H1 (cell line): Measurements from ENCODE around the gene CCDC82. TPM values are rescaled to one million over a fixed set of nuclear protein-coding genes. Genes with fewer than 3 reads are reported as not detected.

Experiments
- CTCF ChIA-PET: fragments of 300-600 bp; sonication (Branson Sonifier 250); formaldehyde crosslinking; loops from one replicate; lab custom pipeline; 2021; ENCODE audit not compliant: partially characterized antibody; lab: Charles Lee
- POLR2A ChIA-PET: fragments of 300-600 bp; sonication (Branson Sonifier 250); formaldehyde crosslinking; loops from one replicate; lab custom pipeline; 2021; ENCODE audit warnings: inconsistent platforms; ENCODE audit not compliant: partially characterized antibody; lab: Charles Lee
- DNase-seq, 2 experiments: peaks; one replicate each; pipeline versions ENCODE4 v3.0.0 to v3.0.0-alpha.2; 2010 to 2022; ENCODE audit warnings: low spot score in 2 of 2, low read depth in 1 of 2, mixed read lengths in 1 of 2
- FAIRE-seq: peaks from 2 replicates; lab custom pipeline; 2011; peaks lifted over from hg19 to GRCh38; lab: Jason Lieb, UNC
- H2AFZ ChIP-seq: 2 replicates; pipeline ENCODE4 v1.8.1; 2012; ENCODE audit warnings: low read length, inconsistent platforms
- H2AK5ac ChIP-seq: 2 replicates; pipeline ENCODE4 v1.6.1; 2013; ENCODE audit warnings: low read depth, low read length
- H2BK120ac ChIP-seq: replicated peaks from 2 replicates; pipeline ENCODE3; 2013; ENCODE audit warnings: low read depth, low read length, inconsistent platforms
- H2BK12ac ChIP-seq: 2 replicates; pipeline ENCODE4 v1.6.1; 2013; ENCODE audit warnings: low read depth, low read length
- H2BK15ac ChIP-seq: 2 replicates; pipeline ENCODE4 v1.6.1; 2013; ENCODE audit warnings: low read length
- H2BK20ac ChIP-seq: 2 replicates; pipeline ENCODE4 v1.6.1; 2013; ENCODE audit warnings: low read length
- H2BK5ac ChIP-seq: 2 replicates; pipeline ENCODE4 v1.6.1; 2013; ENCODE audit warnings: low read depth, low read length
- H3K14ac ChIP-seq: 2 replicates; pipeline ENCODE4 v1.6.1; 2013; ENCODE audit warnings: inconsistent platforms; ENCODE audit not compliant: insufficient read length
- H3K18ac ChIP-seq: 2 replicates; pipeline ENCODE4 v1.6.1; 2013; ENCODE audit warnings: low read length; ENCODE audit errors: extremely low read depth
- H3K23ac ChIP-seq: 2 replicates; pipeline ENCODE4 v1.6.1; 2013; ENCODE audit warnings: inconsistent platforms; ENCODE audit not compliant: insufficient read length
- H3K23me2 ChIP-seq: 2 replicates; pipeline ENCODE4 v1.6.1; 2013; ENCODE audit warnings: low read depth, low read length
- H3K27ac ChIP-seq: 2 replicates; pipeline ENCODE4 v1.6.1; 2011; ENCODE audit warnings: low read depth, low read length, inconsistent platforms
- H3K27me3 ChIP-seq, 4 experiments: replicated peaks in 1 of 4; 1 replicate in 1 of 4; 2 replicates in 3 of 4; pipeline versions ENCODE4 v1.6.1 to v1.8.1; 2011 to 2013; ENCODE audit warnings: low read length in 3 of 4, mild to moderate bottlenecking in 3 of 4, inconsistent platforms in 2 of 4, mixed read lengths in 2 of 4, moderate library complexity in 1 of 4; ENCODE audit not compliant: control insufficient read depth in 3 of 4, insufficient read depth in 3 of 4; ENCODE audit errors: extremely low read depth in 1 of 4
- H3K36me3 ChIP-seq, 4 experiments: 2 replicates each; pipeline versions ENCODE4 v1.6.1 to v1.8.1; 2011 to 2013; ENCODE audit warnings: mild to moderate bottlenecking in 4 of 4, low read length in 3 of 4, moderate library complexity in 2 of 4, control low read depth in 1 of 4, inconsistent platforms in 1 of 4; ENCODE audit not compliant: insufficient read depth in 4 of 4, control insufficient read depth in 2 of 4
- H3K4ac ChIP-seq: replicated peaks from 2 replicates; pipeline ENCODE3; 2013; ENCODE audit warnings: low read length, low read depth, mixed read lengths, inconsistent platforms; ENCODE audit not compliant: insufficient read length
- H3K4me1 ChIP-seq, 4 experiments: replicated peaks in 1 of 4; 1 replicate in 1 of 4; 2 replicates in 3 of 4; pipeline versions ENCODE4 v1.6.1 to v1.8.1; 2011 to 2013; ENCODE audit warnings: low read length in 3 of 4, inconsistent platforms in 2 of 4, mixed read lengths in 1 of 4; ENCODE audit not compliant: insufficient read depth in 4 of 4, control insufficient read depth in 3 of 4
- H3K4me2 ChIP-seq, 2 experiments: 2 replicates each; pipeline versions ENCODE4 v1.6.1 to v1.8.1; 2011 to 2013; ENCODE audit warnings: low read depth in 2 of 2, low read length in 2 of 2, control low read depth in 1 of 2, inconsistent platforms in 1 of 2, mild to moderate bottlenecking in 1 of 2; ENCODE audit not compliant: insufficient read depth in 1 of 2
- H3K4me3 ChIP-seq, 4 experiments: fragments of 200-600, 300-600 bp in 1 of 4; sonication (generic), shearing (Covaris generic), sonication (Bioruptor Twin) in 1 of 4; 2 replicates each; pipeline versions ENCODE4 v1.5.1 to v1.8.1; 2011 to 2016; ENCODE audit warnings: low read length in 4 of 4, low read depth in 3 of 4, control low read depth in 2 of 4, inconsistent platforms in 2 of 4, mild to moderate bottlenecking in 2 of 4, mixed read lengths in 1 of 4, moderate library complexity in 1 of 4; ENCODE audit not compliant: insufficient read depth in 2 of 4; ENCODE audit errors: extremely low read depth in 1 of 4
- H3K56ac ChIP-seq: replicated peaks from 2 replicates; pipeline ENCODE3; 2013; ENCODE audit warnings: low read depth, mild to moderate bottlenecking, mixed read lengths, low read length, inconsistent platforms; ENCODE audit not compliant: insufficient read length
- H3K79me1 ChIP-seq: 2 replicates; pipeline ENCODE4 v1.6.1; 2013; ENCODE audit warnings: low read depth, low read length, control low read depth
- H3K79me2 ChIP-seq, 2 experiments: 2 replicates each; pipeline versions ENCODE4 v1.6.1 to v1.8.1; 2012 to 2013; ENCODE audit warnings: low read length in 2 of 2, mild to moderate bottlenecking in 2 of 2, inconsistent platforms in 1 of 2; ENCODE audit not compliant: insufficient read depth in 2 of 2, control insufficient read depth in 1 of 2
- H3K9ac ChIP-seq, 4 experiments: replicated peaks in 1 of 4; 1 replicate in 1 of 4; 2 replicates in 3 of 4; pipeline versions ENCODE4 v1.6.1 to v1.8.1; 2011 to 2013; ENCODE audit warnings: low read depth in 3 of 4, low read length in 3 of 4, control low read depth in 2 of 4, mild to moderate bottlenecking in 2 of 4, moderate library complexity in 2 of 4, inconsistent platforms in 1 of 4; ENCODE audit errors: extremely low read depth in 1 of 4
- H3K9me3 ChIP-seq, 2 experiments: 2 replicates each; pipeline versions ENCODE4 v1.6.1 to v1.8.1; 2012 to 2013; ENCODE audit warnings: mild to moderate bottlenecking in 2 of 2, moderate library complexity in 2 of 2, control low read depth in 1 of 2, inconsistent platforms in 1 of 2, low read depth in 1 of 2, low read length in 1 of 2, mixed read lengths in 1 of 2; ENCODE audit not compliant: insufficient read depth in 2 of 2
- H4K20me1 ChIP-seq, 2 experiments: replicated peaks in 1 of 2; 2 replicates each; pipeline versions ENCODE3 to v1.8.1; 2011 to 2013; ENCODE audit warnings: inconsistent platforms in 2 of 2, low read length in 2 of 2, mild to moderate bottlenecking in 1 of 2; ENCODE audit not compliant: insufficient read depth in 2 of 2, control insufficient read depth in 1 of 2
- H4K5ac ChIP-seq: 2 replicates; pipeline ENCODE4 v1.6.1; 2013; ENCODE audit warnings: low read length, low read depth, mixed read lengths, inconsistent platforms; ENCODE audit not compliant: insufficient read length
- H4K8ac ChIP-seq: 2 replicates; pipeline ENCODE4 v1.8.0; 2013; ENCODE audit warnings: mild to moderate bottlenecking, moderate library complexity, low read length, inconsistent platforms; ENCODE audit not compliant: insufficient read depth; ENCODE audit errors: extremely low read depth
- H4K91ac ChIP-seq: replicated peaks from 2 replicates; pipeline ENCODE3; 2013; ENCODE audit warnings: low read length, mixed read lengths, inconsistent platforms; ENCODE audit not compliant: insufficient read length
- CEBPB ChIP-seq: IDR thresholded peaks from 2 replicates; pipeline ENCODE4 v1.6.1; 2012; ENCODE audit warnings: low read depth, low read length
- CHD1 ChIP-seq: IDR thresholded peaks from 2 replicates; pipeline ENCODE4 v1.6.1; 2012; ENCODE audit warnings: low read depth, low read length, improper control_type of control experiment
- POU5F1 ChIP-seq: IDR thresholded peaks from 2 replicates; pipeline ENCODE4 v1.6.1; 2011; ENCODE audit warnings: low read depth, mild to moderate bottlenecking, low read length, moderate library complexity
- WGBS, 2 experiments: shearing (Covaris generic) in 1 of 2; methylation state at CpG; one replicate each; pipeline versions ENCODE4 v1.1.6 to v1.1.7; 2013 to 2015; ENCODE audit warnings: low lambda C conversion rate in 2 of 2, mixed read lengths in 2 of 2, inconsistent platforms in 1 of 2, low coverage in 1 of 2, missing lambda C conversion rate in 1 of 2; ENCODE audit not compliant: insufficient replicate concordance in 2 of 2, insufficient coverage in 1 of 2, insufficient read length in 1 of 2; ENCODE audit errors: extremely low coverage in 1 of 2, missing lambda C conversion rate in 1 of 2; 5-methylcytosine and 5-hydroxymethylcytosine counted together
- polyA plus RNA-seq, 7 experiments: library from polyadenylated mRNA; depleted of rRNA in 3 of 7; stranded (reverse) in 5 of 7; unstranded in 2 of 7; fragments of >200 nt in 5 of 7; fragments of 200-250 nt in 2 of 7; gene quantifications; 1 replicate in 5 of 7; 2 replicates in 1 of 7; 4 replicates in 1 of 7; pipeline versions ENCODE4 v1.2.1 to v1.2.3, GENCODE V29; 2011 to 2013; ENCODE audit warnings: missing spikeins in 2 of 7, mixed read lengths in 2 of 7
- total RNA-seq: library from RNA; stranded (reverse); fragmentation: NEBNext Ultra II Directional; extraction: Animal tissue kit (Norgen Biotek cat#: 25700); gene quantifications from 2 replicates; pipeline ENCODE4 v1.2.1, GENCODE V29; 2021

Gene CCDC82
- total and polyA plus RNA-seq, 2 of the 8 experiments (the other 6 are each of a cell fraction or from before 2014, with no cell fraction given) = 6.0 to 15.2 TPM

DNA sequence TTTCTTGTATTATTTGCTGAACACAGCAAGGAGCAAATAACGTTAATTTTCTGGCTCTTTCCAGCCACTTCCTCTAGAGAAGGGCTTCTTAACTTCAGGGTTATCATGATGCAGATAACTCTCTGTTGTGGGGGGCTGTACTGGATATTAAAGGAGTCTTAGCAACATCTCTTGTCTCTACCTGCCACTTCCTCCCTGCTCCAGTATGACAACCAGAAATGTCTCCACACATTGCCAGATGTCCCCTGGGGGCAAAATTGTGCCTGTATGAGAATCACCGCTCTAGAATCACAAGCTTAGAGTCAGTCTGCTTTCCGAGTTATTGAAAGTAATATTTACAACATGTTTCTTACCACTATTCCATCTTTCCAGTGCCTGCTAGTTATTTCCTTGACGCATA, 6.9 kb upstream of the CCDC82 start:
- Histone ChIP-seq H2BK12ac (no peak overlapping the region), H2BK120ac (no peak overlapping the region), H3K14ac (no peak overlapping the region), H2BK20ac (no peak overlapping the region), H2AFZ (no peak overlapping the region), H3K27ac (no peak overlapping the region), H3K23me2 (no peaks in the 10 kb centered on the region), H4K91ac (no peak overlapping the region), H2AK5ac (no peak overlapping the region), H3K4me3 (no peak overlapping the region), H3K9ac (no peak overlapping the region), H3K4me1 (no peaks in the 10 kb centered on the region), H3K79me2 (no peaks in the 10 kb centered on the region), H3K36me3 (no peaks in the 10 kb centered on the region; a peak in 1 of 8 replicates), H3K27me3 (no peaks in the 10 kb centered on the region), H4K20me1 (no peaks in the 10 kb centered on the region), H3K4ac (no peak overlapping the region), H3K9me3 (no peaks in the 10 kb centered on the region; a peak in 1 of 4 replicates), H3K4me2 (no peak overlapping the region), H4K5ac (no peak overlapping the region), H3K56ac (no peak overlapping the region), H2BK15ac (no peak overlapping the region), H3K79me1 (no peaks in the 10 kb centered on the region), H4K8ac (no peak overlapping the region), H3K18ac (no peak overlapping the region), H3K23ac (no peak overlapping the region), H2BK5ac (no peak overlapping the region)
- DNase-seq (no peak), FAIRE-seq (no peak)
- POLR2A ChIA-PET = no interaction called here
- CTCF ChIA-PET = interaction anchor here (0.7 to 3.8 kb wide), 7 partner anchors 8 to 561 kb away, joined by 3 to 10 read pairs (median 3); no protein-coding TSS in a partner anchor
- 82% methylated on average over 4 of the region's 4 CpGs; no CpG with 5 or more reads in 1 of the 2 experiments for WGBS, 2 experiments
- TF ChIP-seq CHD1 = no peak
- TF ChIP-seq POU5F1 = no peak
- no peak for TF ChIP-seq CEBPB
